Upper lobe of left lung (tissue), 4 donors: ENCODE data around the gene PCCA.

Experiments
- CTCF ChIP-seq, 6 experiments: fragments of 450-650 bp in 4 of 6; fragments of 200-600 bp in 2 of 6; sonication (generic) in 2 of 6; IDR thresholded peaks; one replicate each; pipeline ENCODE4 v1.5.1; 2016 to 2019; ENCODE audit warnings: antibody characterized with exemption in 6 of 6
- POLR2A ChIP-seq, 4 donors: fragments of 450-650 bp; IDR thresholded peaks; one replicate each; pipeline ENCODE4 v1.5.1; 2016 to 2017; ENCODE audit warnings: antibody characterized with exemption in 4 of 4, mild to moderate bottlenecking in 2 of 4

- TF ChIP-seq CTCF (IDR thresholded peaks at IDR 0.05): no peak
- no peak for TF ChIP-seq POLR2A (IDR thresholded peaks at IDR 0.05)
Measured at GRCh38 chr13:100491164-100491842, 402.4 kb downstream of the PCCA start.
